SK-N-SH (cell line): ENCODE data around the gene STK32C.

Experiments used
- CTCF ChIP-seq: fragments of 200-600 bp; sonication (generic); IDR thresholded peaks from 2 replicates; pipeline ENCODE4 v1.6.1; 2017; ENCODE audit warnings: antibody characterized with exemption, mild to moderate bottlenecking, moderate library complexity
- EP300 ChIP-seq, 2 experiments: IDR thresholded peaks; 2 replicates each; pipeline versions ENCODE4 v1.4.0 to v1.6.1; 2012; ENCODE audit warnings: borderline replicate concordance in 1 of 2, low read depth in 1 of 2, low read length in 1 of 2
- FOXJ3 ChIP-seq: sonication (generic); formaldehyde crosslinking; IDR thresholded peaks from 2 replicates; pipeline ENCODE4 v1.5.1; 2020; ENCODE audit warnings: mild to moderate bottlenecking, missing genetic modification reagents
- IRF3 ChIP-seq: fragments of 150-350 bp; IDR thresholded peaks from 2 replicates; pipeline ENCODE4 v1.6.1; 2016; ENCODE audit warnings: mild to moderate bottlenecking, low read depth, low read length
- JUND ChIP-seq: IDR thresholded peaks from 2 replicates; pipeline ENCODE4 v1.4.0; 2012
- MAX ChIP-seq: IDR thresholded peaks from 2 replicates; pipeline ENCODE4 v1.4.0; 2012; ENCODE audit warnings: low read depth
- NFIC ChIP-seq: IDR thresholded peaks from 2 replicates; pipeline ENCODE4 v1.4.0; 2012; ENCODE audit warnings: borderline replicate concordance
- POLR2AphosphoS5 ChIP-seq: IDR thresholded peaks from 2 replicates; pipeline ENCODE4 v1.6.1; 2012; ENCODE audit warnings: low read depth, low read length
- RAD21 ChIP-seq: IDR thresholded peaks from 2 replicates; pipeline ENCODE4 v1.6.1; 2012; ENCODE audit warnings: mild to moderate bottlenecking, low read length
- RFX5 ChIP-seq: IDR thresholded peaks from 2 replicates; pipeline ENCODE4 v1.6.1; 2012; ENCODE audit warnings: mild to moderate bottlenecking, improper control_type of control experiment, low read length
- TCF12 ChIP-seq: IDR thresholded peaks from 2 replicates; pipeline ENCODE4 v1.4.0; 2012
- TEAD4 ChIP-seq: IDR thresholded peaks from 2 replicates; pipeline ENCODE4 v1.4.0; 2012; ENCODE audit warnings: mild to moderate bottlenecking, borderline replicate concordance; ENCODE audit not compliant: insufficient read depth

DNA sequence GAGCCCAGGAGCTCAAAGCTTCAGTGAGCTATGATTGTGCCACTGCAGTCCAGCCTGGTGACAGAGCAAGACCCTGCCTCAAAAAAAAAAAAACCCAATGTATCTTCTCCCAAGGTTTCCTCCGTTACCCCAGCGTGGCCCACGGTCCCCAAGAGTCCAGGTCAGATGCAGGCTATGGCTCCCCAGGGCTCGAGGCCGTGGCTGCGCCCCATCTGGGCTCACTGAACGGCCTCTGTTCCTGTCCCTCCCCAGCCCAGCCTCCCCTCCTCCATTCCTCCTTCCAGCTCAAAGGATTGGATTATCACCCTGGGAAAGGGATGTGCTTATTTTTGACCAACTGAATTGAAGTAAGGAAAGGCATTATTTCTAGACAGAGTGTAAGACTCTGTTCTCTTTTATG is 31.0 kb downstream of the STK32C start:
- TF ChIP-seq TCF12 (no peak), POLR2AphosphoS5 (no peak), TEAD4 (no peak), JUND (no peak), MAX (no peak), CTCF (no peak), RAD21 (no peak), EP300 (IDR thresholded peaks at IDR 0.05; ENCODE audit: borderline replicate concordance in 1 of 2, low read depth in 1 of 2, low read length in 1 of 2) (no peak), RFX5 (no peak), NFIC (no peak), FOXJ3 (CRISPR knock-in tag) (no peak), IRF3 (no peak)
